Motor neuron (in vitro differentiated cells): ENCODE measurements around the gene SH2D5. TPM values are rescaled to one million over a fixed set of nuclear protein-coding genes. Genes with fewer than 3 reads are reported as not detected.
A peak's percentile ranks its signal among the peaks of the same experiment; 100 is the strongest.

Experiments used
- ATAC-seq, 8 experiments: fragments of 200-7000 bp; cut with Tn5 transposase; replicated peaks in 6 of 8; 2 replicates each; pipeline ENCODE4 v1.8.0; 2021; ENCODE audit warnings: mild to moderate bottlenecking in 8 of 8, moderate library complexity in 8 of 8
- H3K27ac ChIP-seq, 2 donors: fragments of 250-450 bp; sonication (Bioruptor Pico); 2 replicates each; pipeline ENCODE4 v1.9.0; 2021; ENCODE audit warnings: antibody characterized with exemption in 2 of 2, mild to moderate bottlenecking in 2 of 2, moderate library complexity in 1 of 2
- H3K4me1 ChIP-seq, 2 donors: fragments of 250-450 bp; sonication (Bioruptor Pico); replicated peaks in 1 of 2; 2 replicates each; pipeline ENCODE4 v1.6.1; 2021; ENCODE audit warnings: antibody characterized with exemption in 2 of 2, mild to moderate bottlenecking in 2 of 2, moderate library complexity in 1 of 2
- H3K4me3 ChIP-seq, 5 donors: fragments of 250-450 bp; sonication (Bioruptor Pico); 2 replicates each; pipeline ENCODE4 v1.9.0; 2021; ENCODE audit warnings: antibody characterized with exemption in 5 of 5, mild to moderate bottlenecking in 5 of 5, moderate library complexity in 4 of 5
- WGBS, 10 experiments: fragments of 450-650 bp; shearing (Covaris generic); methylation state at CpG; one replicate each; pipeline ENCODE4 v1.0.0; 2022; 5-methylcytosine and 5-hydroxymethylcytosine counted together
- in situ Hi-C, 9 experiments: fragments of 400-800 bp; cut with MboI; loops; one replicate each; pipeline ENCODE4 v1.15.0; 2021; ENCODE audit warnings: low sequenced_read_pairs in 9 of 9, low pct_unique_long_range_greater_than_20kb in 2 of 9; ENCODE audit not compliant: unreplicated experiment in 9 of 9
- total RNA-seq, 8 experiments: library from RNA; unstranded; fragments of 300-600 nt; gene quantifications; 2 replicates each; pipeline versions ENCODE4 v1.2.3 to v1.2.4, GENCODE V29; 2022

Gene SH2D5
- total RNA-seq, 8 experiments from 2014 or later: 0.31 to 8.0 (median 2.9) TPM

- peak; percentile 87 to 96 (median 92) for ATAC-seq
- Histone ChIP-seq H3K27ac (peak within 1 kb of the TSS in 1 of 2 donors; percentile 10), H3K4me3 (peak within 1 kb of the TSS; percentile 43 to 59 (median 47)), H3K4me1 (peaks cover 3 to 11% of the 10 kb centered on the region in 2 donors)
- 3 to 9% (median 5%) methylated on average over 11 to 21 of the region's 112 CpGs; no CpG with 5 or more reads in 6 of the 10 experiments for WGBS, 10 experiments
- in situ Hi-C loops: no loop called here
Observed at GRCh38 chr1:20717452-20718342, 14.8 kb downstream of the SH2D5 start, which contains the start of gene KIF17. KIF17 (minus strand) TSS chr1:20718007; CDS start chr1:20717706, 301 bp downstream.

DNA sequence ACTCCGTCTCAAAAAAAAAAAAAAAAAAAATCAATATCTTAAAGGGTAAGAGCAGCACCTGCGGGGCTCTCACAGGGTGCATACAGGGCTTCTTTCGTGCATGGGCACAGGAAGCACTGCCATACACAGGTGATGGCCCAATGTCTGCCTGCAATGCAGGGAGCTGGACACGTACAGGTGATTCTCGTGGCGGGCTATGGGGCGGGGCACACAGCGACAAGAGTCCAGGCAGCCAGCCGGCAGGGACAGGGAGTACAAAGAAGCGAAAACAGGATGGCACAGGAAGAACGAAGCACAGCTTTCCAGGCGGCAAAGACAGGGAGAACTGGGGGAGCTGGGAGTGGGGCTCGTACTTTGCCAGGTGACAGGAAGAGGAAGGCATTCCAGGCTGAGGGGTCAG is 16.3 kb downstream of the SH2D5 start:
- no peak for ATAC-seq
- in situ Hi-C loops: no loop called here
- WGBS, 10 experiments: 67 to 93% (median 87%) methylated on average over 1 to 12 of the region's 13 CpGs; no CpG with 5 or more reads in 4 of the 10 experiments

DNA sequence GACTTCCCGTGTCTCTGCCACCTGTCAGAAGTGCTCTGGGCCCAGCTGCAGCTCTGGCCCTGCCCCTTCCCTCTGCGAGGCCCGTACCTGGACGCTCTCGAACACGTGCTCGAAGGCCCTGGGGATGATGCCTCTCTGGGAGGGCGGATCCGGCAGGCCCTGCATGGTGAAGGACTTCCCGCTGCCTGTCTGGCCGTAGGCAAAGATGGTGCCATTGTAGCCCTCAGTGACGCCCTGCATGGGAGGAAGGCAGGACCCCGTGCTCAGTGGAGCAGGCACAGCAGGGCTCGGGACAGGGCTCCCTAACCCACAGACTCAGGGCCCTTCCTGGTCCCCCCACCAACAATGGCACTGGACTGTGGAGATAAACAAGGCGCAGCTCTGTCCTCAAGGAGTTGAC is 17.1 kb downstream of the SH2D5 start:
- Histone ChIP-seq H3K4me3 (no peak overlapping the region), H3K27ac (no peak overlapping the region), H3K4me1 (peaks cover 23 to 30% of the 10 kb centered on the region in 2 donors)
- 67 to 91% (median 76%) methylated on average over 3 to 10 of the region's 15 CpGs; no CpG with 5 or more reads in 5 of the 10 experiments for WGBS, 10 experiments
- in situ Hi-C loops: no loop called here
- ATAC-seq: no peak

More for the DNA sequence above, 16.3 kb downstream of the SH2D5 start:
- H3K4me3 ChIP-seq: no peak overlapping the region
- H3K27ac ChIP-seq: no peak overlapping the region
- H3K4me1 ChIP-seq: peaks cover 14 to 22% of the 10 kb centered on the region in 2 donors

GRCh38 chr1:20713440-20713839 is 19.1 kb downstream of the SH2D5 start:
- Histone ChIP-seq H3K4me1 (peaks cover 28 to 34% of the 10 kb centered on the region in 2 donors), H3K27ac (no peak overlapping the region), H3K4me3 (no peak overlapping the region)
- in situ Hi-C loops: no loop called here
- WGBS, 10 experiments: 0 to 100% (median 94%) methylated on average over 1 to 6 of the region's 6 CpGs; no CpG with 5 or more reads in 2 of the 10 experiments
- ATAC-seq: no peak

- peak overlapping the region; percentile 78 to 79 for H3K27ac ChIP-seq
- peak in 1 of 8 experiments; percentile 1 for ATAC-seq
- H3K4me3 ChIP-seq: no peak overlapping the region
- in situ Hi-C loops: no loop called here
- H3K4me1 ChIP-seq: peaks cover 28 to 29% of the 10 kb centered on the region in 2 donors
- WGBS, 10 experiments: 67 to 100% (median 75%) methylated on average over 1 to 4 of the region's 6 CpGs; no CpG with 5 or more reads in 5 of the 10 experiments
Observed at GRCh38 chr1:20712215-20712577, 20.3 kb downstream of the SH2D5 start.

GRCh38 chr1:20711285-20712214 is 21.0 kb downstream of the SH2D5 start:
- 36 to 100% (median 58%) methylated on average over 1 to 24 of the region's 29 CpGs; no CpG with 5 or more reads in 4 of the 10 experiments for WGBS, 10 experiments
- Histone ChIP-seq H3K4me3 (no peak overlapping the region), H3K27ac (peak overlapping the region; percentile 78 to 79), H3K4me1 (peaks cover 24 to 25% of the 10 kb centered on the region in 2 donors)
- peak in 5 of 8 experiments; percentile 92 to 94 (median 92) for ATAC-seq
- in situ Hi-C loops: no loop called here

DNA sequence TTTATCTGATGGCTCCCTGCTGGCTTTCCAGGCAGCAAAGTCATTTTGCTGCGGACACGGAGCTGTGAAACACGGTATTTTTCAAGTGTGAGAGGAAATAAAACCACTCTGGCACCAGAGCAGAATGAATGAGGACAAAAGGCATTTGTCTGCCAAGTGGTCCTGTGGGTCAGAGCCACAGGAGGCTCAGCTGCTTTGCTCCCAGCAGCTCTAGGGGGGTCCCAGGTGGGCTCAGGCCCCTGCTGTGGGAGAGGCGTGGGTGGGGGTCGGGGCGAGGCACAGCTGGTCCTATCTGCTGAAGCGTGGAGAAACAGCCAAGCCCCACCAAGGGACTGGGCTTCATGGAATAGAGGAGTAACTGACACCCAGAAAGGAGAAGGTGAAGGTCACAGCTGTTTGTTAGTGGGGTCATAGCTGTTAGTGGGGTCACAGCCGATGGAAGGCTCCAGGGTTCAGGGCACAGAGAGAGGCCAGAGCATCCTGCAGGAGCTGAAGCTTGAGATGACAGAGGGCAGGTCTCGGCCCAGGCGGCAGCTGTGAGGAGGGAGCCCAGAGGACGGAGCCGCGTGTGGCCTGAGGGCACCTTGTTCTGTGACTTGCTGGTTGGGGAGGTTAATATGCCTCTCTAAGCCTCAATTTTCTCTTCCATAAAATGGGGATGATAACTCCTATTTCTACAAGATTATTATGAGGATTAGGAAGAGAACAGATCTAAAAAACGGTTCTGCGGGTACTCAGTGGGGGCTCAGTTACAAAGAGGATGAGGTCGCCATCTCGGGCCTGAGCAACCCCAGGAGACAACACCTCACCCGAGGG is 21.8 kb downstream of the SH2D5 start:
- ATAC-seq: peak in 5 of 8 experiments; percentile 7 to 25 (median 19)
- in situ Hi-C loops: no loop called here
- 29 to 87% (median 48%) methylated on average over 3 to 12 of the region's 18 CpGs; no CpG with 5 or more reads in 5 of the 10 experiments for WGBS, 10 experiments
- H3K4me3 ChIP-seq: no peak overlapping the region
- peak overlapping the region; percentile 78 to 79 for H3K27ac ChIP-seq
- H3K4me1 ChIP-seq: peaks cover 24 to 25% of the 10 kb centered on the region in 2 donors

DNA sequence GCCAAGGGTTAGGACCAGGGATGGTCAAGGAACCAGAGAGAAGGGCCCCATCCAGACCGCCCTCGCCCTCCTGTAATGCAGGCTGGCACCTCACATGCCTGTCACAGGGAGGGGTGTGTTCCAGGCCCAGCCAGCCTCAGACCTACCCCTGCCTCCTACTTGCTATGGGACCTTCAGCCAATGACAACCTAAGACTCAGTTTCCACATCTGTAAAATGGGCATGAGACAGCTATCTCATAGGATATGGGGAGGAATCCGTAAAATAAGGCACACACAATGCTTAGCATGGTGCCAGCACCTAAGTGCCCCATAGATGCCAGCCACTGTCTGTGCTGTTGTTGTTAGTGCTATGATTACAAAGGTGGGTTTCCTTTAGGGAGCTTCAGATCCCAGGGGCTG is 22.6 kb downstream of the SH2D5 start:
- Histone ChIP-seq H3K4me1 (peaks cover 31% of the 10 kb centered on the region in 2 donors), H3K4me3 (no peak overlapping the region), H3K27ac (peak overlapping the region; percentile 78 to 79)
- ATAC-seq: no peak
- in situ Hi-C loops: no loop called here
- 60 to 100% (median 100%) methylated on average over 1 to 3 of the region's 3 CpGs; no CpG with 5 or more reads in 4 of the 10 experiments for WGBS, 10 experiments

DNA sequence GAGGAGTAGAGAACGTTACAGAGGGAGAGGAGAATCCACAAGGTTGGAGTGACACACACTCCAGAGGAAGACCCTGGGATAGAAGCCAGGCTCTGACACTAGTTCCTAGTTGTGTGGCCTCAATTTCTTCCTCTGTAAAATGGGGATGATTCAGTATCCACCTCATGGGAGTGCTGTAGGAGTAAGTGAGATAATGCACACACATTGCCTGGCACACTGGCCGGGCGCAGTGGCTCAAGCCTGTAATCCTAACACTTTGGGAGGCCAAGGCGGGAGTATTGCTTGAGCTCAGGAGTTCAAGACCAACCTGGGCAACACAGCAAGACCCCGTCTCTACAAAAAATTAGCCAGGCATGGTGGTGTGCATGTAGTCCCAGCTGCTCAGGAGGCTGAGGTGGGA is 23.6 kb downstream of the SH2D5 start:
- no peak overlapping the region for H3K4me3 ChIP-seq
- H3K27ac ChIP-seq: no peak overlapping the region
- 83 to 100% (median 93%) methylated on average over 1 to 5 of the region's 5 CpGs; no CpG with 5 or more reads in 4 of the 10 experiments for WGBS, 10 experiments
- ATAC-seq: no peak
- in situ Hi-C loops: no loop called here
- peaks cover 31 to 32% of the 10 kb centered on the region in 2 donors for H3K4me1 ChIP-seq

- WGBS, 10 experiments: 68 to 100% (median 84%) methylated on average over 1 to 6 of the region's 6 CpGs; no CpG with 5 or more reads in 4 of the 10 experiments
- no peak overlapping the region for H3K27ac ChIP-seq
- no peak overlapping the region for H3K4me3 ChIP-seq
- ATAC-seq: no peak
- in situ Hi-C loops: no loop called here
- H3K4me1 ChIP-seq: peaks cover 31 to 32% of the 10 kb centered on the region in 2 donors
Observed at GRCh38 chr1:20708057-20708456, 24.4 kb downstream of the SH2D5 start.

DNA sequence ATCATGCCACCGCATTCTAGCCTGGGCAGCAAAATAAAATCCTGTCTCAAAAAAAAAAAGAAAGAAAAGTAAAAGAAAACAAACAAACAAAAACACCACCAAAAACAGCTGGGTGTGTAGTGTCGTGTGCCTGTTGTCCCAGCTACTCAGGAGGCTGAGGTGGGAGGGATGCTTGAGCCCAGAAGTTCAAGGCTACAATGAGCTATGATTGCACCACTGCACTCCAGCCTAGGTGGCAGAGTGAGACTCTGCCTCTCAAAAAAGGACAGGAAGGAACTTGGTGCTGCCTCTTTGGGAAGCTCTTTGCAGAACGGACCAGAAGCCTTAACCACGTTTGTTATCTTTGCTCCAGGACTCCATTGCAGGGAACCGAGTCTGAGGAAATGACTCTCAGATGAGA is 25.7 kb downstream of the SH2D5 start:
- Histone ChIP-seq H3K4me1 (peaks cover 26 to 28% of the 10 kb centered on the region in 2 donors), H3K4me3 (no peak overlapping the region), H3K27ac (no peak overlapping the region)
- WGBS, 10 experiments: 35 to 90% (median 78%) methylated on average over 1 to 5 of the region's 5 CpGs; no CpG with 5 or more reads in 1 of the 10 experiments
- in situ Hi-C loops: no loop called here
- ATAC-seq: no peak
